Adipocyte (in vitro differentiated cells): ENCODE data around the gene FBXL7.
A peak's percentile ranks its signal among the peaks of the same experiment; 100 is the strongest.

ENCODE experiments used
- DNase-seq: peaks from one replicate; pipeline ENCODE4 v3.0.0-alpha.2; 2015; ENCODE audit warnings: low read depth
- H3K27me3 ChIP-seq: replicated peaks from 2 replicates; pipeline ENCODE4 v1.7.0; 2013; ENCODE audit warnings: mild to moderate bottlenecking, low read length, moderate library complexity; ENCODE audit not compliant: control insufficient read depth, insufficient read depth
- H3K36me3 ChIP-seq: 2 replicates; pipeline ENCODE4 v1.7.0; 2013; ENCODE audit warnings: low read length, mild to moderate bottlenecking, moderate library complexity; ENCODE audit not compliant: control insufficient read depth, insufficient read depth, severe bottlenecking
- H3K4me1 ChIP-seq: 2 replicates; pipeline ENCODE4 v1.7.0; 2013; ENCODE audit warnings: mild to moderate bottlenecking, low read length, moderate library complexity; ENCODE audit not compliant: control insufficient read depth, insufficient read depth
- H3K4me3 ChIP-seq: 2 replicates; pipeline ENCODE4 v1.7.0; 2013; ENCODE audit warnings: mild to moderate bottlenecking, low read length, moderate library complexity
- H3K9ac ChIP-seq: 2 replicates; pipeline ENCODE4 v1.7.0; 2013; ENCODE audit warnings: mild to moderate bottlenecking, low read length, moderate library complexity
- H3K9me3 ChIP-seq: 2 replicates; pipeline ENCODE4 v1.7.0; 2013; ENCODE audit warnings: mild to moderate bottlenecking, low read length, moderate library complexity; ENCODE audit not compliant: control insufficient read depth

Gene FBXL7

GRCh38 chr5:15584528-15584927 is 84.5 kb downstream of the FBXL7 start:
- peaks cover 33% of the 10 kb centered on the region for H3K4me1 ChIP-seq
- peaks cover 6% of the 10 kb centered on the region for H3K36me3 ChIP-seq
- H3K9me3 ChIP-seq: peaks cover 7% of the 10 kb centered on the region
- H3K9ac ChIP-seq: no peak overlapping the region
- no peak overlapping the region for H3K4me3 ChIP-seq
- no peak for DNase-seq
- H3K27me3 ChIP-seq: no peaks in the 10 kb centered on the region

- H3K27me3 ChIP-seq: no peaks in the 10 kb centered on the region
- DNase-seq: no peak
- H3K9ac ChIP-seq: no peak overlapping the region
- peaks cover 7% of the 10 kb centered on the region for H3K9me3 ChIP-seq
- no peak overlapping the region for H3K4me3 ChIP-seq
- peaks cover 28% of the 10 kb centered on the region for H3K4me1 ChIP-seq
- peaks cover 6% of the 10 kb centered on the region for H3K36me3 ChIP-seq
These were observed 85.1 kb downstream of the FBXL7 start for GRCh38 chr5:15585128-15585527.

DNA sequence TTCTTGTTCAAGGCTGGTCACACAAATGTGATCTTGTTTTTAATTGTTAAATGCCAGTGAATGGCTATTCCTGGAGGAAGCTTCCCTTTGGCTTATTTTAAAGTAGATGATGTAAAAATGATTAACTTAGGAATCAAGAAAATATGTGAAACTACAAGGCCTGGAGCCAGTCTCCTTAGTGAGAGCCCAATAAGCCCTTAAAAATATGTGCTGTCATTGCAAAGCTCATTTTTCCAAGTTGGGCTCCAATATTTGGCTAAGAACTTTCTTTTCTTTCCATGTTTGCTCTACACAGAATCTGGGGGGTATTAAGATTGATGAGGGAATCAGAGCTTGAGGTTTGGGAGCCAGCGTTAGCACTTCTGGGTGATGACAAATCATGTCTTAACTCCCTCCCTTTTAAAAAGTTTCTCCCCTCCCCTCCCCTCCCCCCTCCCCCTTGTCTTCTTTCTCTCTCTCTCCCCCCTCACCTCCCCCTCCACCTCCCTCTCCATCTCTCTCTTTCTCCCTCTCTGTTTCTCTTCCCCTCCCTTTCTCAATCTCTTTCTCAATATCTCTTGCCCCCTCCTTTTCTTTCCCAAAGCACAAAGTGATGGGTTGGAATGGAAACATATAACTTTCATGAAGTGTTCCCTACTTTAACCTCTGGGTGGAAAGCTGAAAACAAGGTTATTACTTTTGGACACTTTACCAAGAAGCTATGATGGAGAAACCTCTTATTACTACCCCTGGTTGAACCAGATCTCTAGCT is 86.0 kb downstream of the FBXL7 start:
- peaks cover 6% of the 10 kb centered on the region for H3K36me3 ChIP-seq
- H3K9me3 ChIP-seq: peaks cover 7% of the 10 kb centered on the region
- peaks cover 28% of the 10 kb centered on the region for H3K4me1 ChIP-seq
- no peaks in the 10 kb centered on the region for H3K27me3 ChIP-seq
- no peak for DNase-seq
- H3K4me3 ChIP-seq: no peak overlapping the region
- H3K9ac ChIP-seq: no peak overlapping the region

DNA sequence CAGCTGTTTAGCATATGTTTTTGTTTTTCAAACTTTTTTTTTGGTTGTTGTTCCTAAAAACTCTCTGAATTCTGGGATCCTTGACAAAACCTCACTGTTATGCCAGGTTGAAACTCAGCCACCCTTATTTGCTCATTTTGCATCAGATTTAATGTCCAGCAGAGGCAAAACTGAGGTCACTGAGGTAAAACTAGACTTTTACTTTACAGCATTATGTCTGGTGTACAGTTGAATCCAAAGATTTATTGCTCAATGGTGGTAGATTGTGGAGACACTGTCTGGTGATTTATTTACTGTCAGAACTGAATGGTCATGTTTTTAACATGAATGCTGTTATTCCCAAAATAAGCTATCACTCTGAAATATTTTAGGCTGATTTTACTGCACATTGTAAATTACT is 87.9 kb downstream of the FBXL7 start:
- no peaks in the 10 kb centered on the region for H3K27me3 ChIP-seq
- peak; percentile 83 for DNase-seq
- peaks cover 7% of the 10 kb centered on the region for H3K9me3 ChIP-seq

GRCh38 chr5:15592728-15593127 is 92.7 kb downstream of the FBXL7 start:
- Histone ChIP-seq H3K4me1 (peaks cover 10% of the 10 kb centered on the region), H3K9me3 (no peaks in the 10 kb centered on the region), H3K36me3 (no peaks in the 10 kb centered on the region), H3K27me3 (no peaks in the 10 kb centered on the region), H3K4me3 (no peak overlapping the region), H3K9ac (no peak overlapping the region)
- DNase-seq: no peak

More for the DNA sequence above, 87.9 kb downstream of the FBXL7 start:
- H3K9ac ChIP-seq: no peak overlapping the region
- peaks cover 6% of the 10 kb centered on the region for H3K36me3 ChIP-seq
- H3K4me1 ChIP-seq: peaks cover 28% of the 10 kb centered on the region
- H3K4me3 ChIP-seq: no peak overlapping the region

DNA sequence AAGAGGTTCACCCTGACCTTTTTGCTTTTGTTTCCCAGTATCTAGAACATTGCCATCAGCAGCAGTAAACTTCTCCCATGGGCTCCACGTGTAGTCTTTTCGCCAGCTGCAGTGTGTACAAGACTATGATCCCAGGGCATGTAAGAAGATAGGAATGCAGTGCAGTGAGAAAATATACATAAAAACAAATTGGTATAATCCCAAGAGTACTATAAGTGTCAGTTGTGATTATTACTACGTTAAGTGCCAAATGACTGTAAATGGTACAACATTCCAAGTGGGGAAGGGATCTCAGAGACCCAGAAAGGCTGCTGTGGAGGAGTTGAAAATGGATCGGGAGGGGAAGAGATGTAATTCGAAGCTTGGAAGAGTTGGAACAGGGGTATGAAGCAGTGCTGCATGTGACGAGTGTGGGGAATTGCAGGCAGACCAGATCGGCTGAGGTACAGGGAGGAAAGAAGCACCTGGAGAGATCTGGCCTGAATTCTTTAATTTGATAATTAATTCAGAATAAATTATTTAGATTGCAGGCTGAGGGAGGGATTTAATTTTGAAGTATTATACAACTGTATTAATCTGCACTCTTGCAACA is 95.1 kb downstream of the FBXL7 start:
- no peak for DNase-seq
- no peaks in the 10 kb centered on the region for H3K4me1 ChIP-seq
- no peak overlapping the region for H3K4me3 ChIP-seq
- H3K36me3 ChIP-seq: no peaks in the 10 kb centered on the region
- H3K9ac ChIP-seq: no peak overlapping the region
- H3K9me3 ChIP-seq: no peaks in the 10 kb centered on the region
- H3K27me3 ChIP-seq: no peaks in the 10 kb centered on the region

DNA sequence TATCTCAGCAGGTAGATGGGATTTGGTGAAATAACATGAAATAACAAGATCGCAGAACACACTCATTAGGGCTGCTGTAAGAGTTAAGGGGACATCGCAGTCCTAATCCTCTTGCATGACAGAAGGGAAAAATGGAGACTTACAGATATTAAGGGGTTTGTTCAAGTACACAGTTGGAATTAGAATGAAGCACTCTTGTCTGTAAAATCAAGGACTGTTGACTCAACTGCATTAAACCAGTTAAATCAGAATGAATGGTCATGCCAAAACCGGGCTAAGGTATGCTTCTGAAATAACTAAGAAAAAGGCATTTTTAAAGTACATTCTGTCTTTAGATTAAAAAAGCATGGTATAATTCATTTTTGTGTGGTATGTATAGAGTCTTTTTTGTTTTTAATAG is 95.9 kb downstream of the FBXL7 start:
- H3K4me3 ChIP-seq: no peak overlapping the region
- H3K36me3 ChIP-seq: no peaks in the 10 kb centered on the region
- no peaks in the 10 kb centered on the region for H3K9me3 ChIP-seq
- no peak for DNase-seq
- H3K9ac ChIP-seq: no peak overlapping the region
- no peaks in the 10 kb centered on the region for H3K27me3 ChIP-seq
- no peaks in the 10 kb centered on the region for H3K4me1 ChIP-seq

- DNase-seq: no peak
- Histone ChIP-seq H3K9ac (no peak overlapping the region), H3K4me3 (no peak overlapping the region), H3K27me3 (no peaks in the 10 kb centered on the region), H3K9me3 (no peaks in the 10 kb centered on the region), H3K36me3 (no peaks in the 10 kb centered on the region), H3K4me1 (no peaks in the 10 kb centered on the region)
These were observed 97.0 kb downstream of the FBXL7 start for GRCh38 chr5:15596936-15597335.

DNA sequence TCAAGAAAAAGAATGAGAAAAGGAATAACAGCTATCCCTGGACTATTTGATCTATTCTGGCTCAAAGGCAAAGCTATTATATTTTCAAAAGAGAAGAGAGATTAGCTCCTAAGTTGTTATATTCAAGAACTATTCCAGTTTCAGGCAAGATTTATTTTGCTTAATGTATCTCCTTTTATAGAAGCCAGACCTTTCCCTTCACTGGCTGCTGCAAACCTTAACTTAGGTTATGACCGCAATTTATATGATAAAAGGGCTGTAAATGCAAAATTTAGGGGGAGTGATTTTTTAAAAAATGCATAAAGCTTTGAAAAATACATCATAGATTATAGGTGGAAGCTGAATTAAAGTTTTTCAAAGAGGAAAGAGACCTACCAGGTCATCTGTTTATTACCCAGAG is 97.8 kb downstream of the FBXL7 start:
- DNase-seq: no peak
- Histone ChIP-seq H3K4me1 (no peaks in the 10 kb centered on the region), H3K9ac (no peak overlapping the region), H3K9me3 (no peaks in the 10 kb centered on the region), H3K36me3 (no peaks in the 10 kb centered on the region), H3K4me3 (no peak overlapping the region), H3K27me3 (no peaks in the 10 kb centered on the region)

DNA sequence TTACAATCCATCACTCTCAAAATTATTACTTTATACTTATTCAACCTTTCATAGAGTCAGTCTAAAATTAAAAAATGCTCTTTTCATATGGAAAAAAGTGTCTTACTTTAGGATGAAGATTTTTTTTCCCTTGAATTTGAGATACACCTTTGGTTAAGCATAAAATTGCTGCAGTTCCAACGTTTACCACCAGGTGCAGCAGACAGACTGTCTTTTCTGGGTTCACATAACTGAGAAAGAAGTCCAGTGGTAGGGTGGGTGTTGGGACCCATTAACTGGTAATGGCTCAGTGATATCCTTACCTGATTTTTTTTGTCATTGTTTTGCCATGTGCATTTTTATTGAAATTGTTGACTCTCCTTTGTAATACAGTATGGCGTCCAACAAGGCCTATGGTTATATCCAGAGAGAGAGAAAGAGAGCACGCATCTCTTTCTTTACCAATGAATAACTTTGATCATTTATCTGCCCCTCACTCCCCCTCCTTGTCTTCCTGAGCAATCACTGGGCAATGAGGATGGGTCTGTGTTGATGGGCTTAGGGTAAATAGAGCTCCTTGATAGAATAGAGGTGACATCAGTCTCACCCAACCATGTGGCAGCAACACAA is 98.4 kb downstream of the FBXL7 start:
- Histone ChIP-seq H3K4me1 (no peaks in the 10 kb centered on the region), H3K36me3 (no peaks in the 10 kb centered on the region), H3K9ac (no peak overlapping the region), H3K27me3 (no peaks in the 10 kb centered on the region), H3K9me3 (no peaks in the 10 kb centered on the region), H3K4me3 (no peak overlapping the region)
- DNase-seq: peak; percentile 30

DNA sequence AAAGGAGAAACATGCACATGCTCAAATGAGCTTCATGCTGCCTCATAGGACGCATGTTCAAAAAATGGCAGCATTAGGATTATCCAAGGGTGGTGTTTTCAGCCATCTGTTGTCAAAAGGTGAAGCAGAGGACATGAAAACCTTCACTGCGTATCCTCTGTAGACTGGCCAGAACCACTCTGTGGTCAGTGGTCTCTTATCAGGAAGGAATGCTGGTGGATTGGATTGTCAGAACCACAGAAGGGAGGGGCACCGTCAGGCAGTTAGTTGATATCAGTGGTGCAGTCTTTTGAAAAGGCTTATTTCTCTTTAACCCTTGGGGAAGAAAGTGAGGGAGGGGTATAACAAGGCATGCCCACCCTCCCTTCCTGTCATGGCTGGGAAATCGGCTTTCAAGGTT is 100.1 kb downstream of the FBXL7 start:
- no peaks in the 10 kb centered on the region for H3K4me1 ChIP-seq
- H3K27me3 ChIP-seq: no peaks in the 10 kb centered on the region
- no peak overlapping the region for H3K4me3 ChIP-seq
- no peak for DNase-seq
- no peak overlapping the region for H3K9ac ChIP-seq
- no peaks in the 10 kb centered on the region for H3K36me3 ChIP-seq
- H3K9me3 ChIP-seq: no peaks in the 10 kb centered on the region
